ENCODE data around the gene KAT7.

DNA sequence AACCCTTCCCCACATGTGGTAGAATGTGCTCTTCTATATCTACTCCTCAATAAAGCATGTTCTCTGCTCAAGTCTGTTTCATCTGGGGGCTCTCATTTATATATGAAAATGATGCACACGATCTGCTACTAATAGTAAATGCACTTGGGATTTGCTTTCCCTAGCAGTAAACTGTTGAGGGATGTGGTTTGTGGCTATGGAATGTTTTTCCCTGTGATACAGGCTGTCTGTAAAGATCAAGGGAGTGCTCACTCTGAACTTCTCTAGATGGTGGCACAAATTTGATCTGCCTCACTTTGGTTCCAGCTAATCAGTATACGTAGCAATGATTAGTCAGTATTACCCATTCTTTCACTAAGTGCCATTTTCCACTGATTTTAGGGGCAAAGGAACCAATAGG is 40.5 kb downstream of the KAT7 start:
- TF ChIP-seq GATA3 (IDR thresholded peaks at IDR 0.05; ENCODE audit: low read depth, low read length): no peak
- TF ChIP-seq GATA2 (IDR thresholded peaks at IDR 0.05; ENCODE audit: low read depth, low read length): no peak

Measured in SH-SY5Y (cell line).